ENCODE results near the gene PTF1A. TPM values are rescaled to one million over a fixed set of nuclear protein-coding genes. Genes with fewer than 3 reads are reported as not detected.

Gene PTF1A
- total and polyA plus RNA-seq, 10 of the 15 experiments (the other 5 are each of a cell fraction or from before 2014, with no cell fraction given): not detected

GRCh38 chr10:23205972-23206642, 14.0 kb downstream of the PTF1A start:
- ChIA-PET CTCF (no interaction called here), SMC1A (ENCODE audit: uncharacterized antibody, unreplicated experiment) (no interaction called here), RAD21 (ENCODE audit: unreplicated experiment) (no interaction called here), POLR2A (no interaction called here)
- Histone ChIP-seq H3K27me3 (replicated peaks in 1 of 2; ENCODE audit: control insufficient read depth in 2 of 2, insufficient read depth in 2 of 2, low read length in 1 of 2) (peaks cover 0 to 4% of the 10 kb centered on the region in 2 experiments; a peak in 2 of 4 replicates), H3K9me3 (replicated peaks; ENCODE audit: control insufficient read depth, insufficient read depth, low read length) (no peaks in the 10 kb centered on the region), H3K4me3 (no peak overlapping the region), H3K27ac (ENCODE audit: control insufficient read depth, insufficient read depth) (no peak overlapping the region), H3K4me2 (ENCODE audit: control insufficient read depth, insufficient read depth) (no peak overlapping the region), H3K4me1 (ENCODE audit: control insufficient read depth, insufficient read depth, low read length) (no peaks in the 10 kb centered on the region), H3K36me3 (ENCODE audit: control insufficient read depth in 2 of 2, insufficient read depth in 2 of 2, low read length in 1 of 2) (no peaks in the 10 kb centered on the region), H2AFZ (ENCODE audit: control insufficient read depth, low read depth, low read length) (no peak overlapping the region), H3K9ac (ENCODE audit: control insufficient read depth, insufficient read depth, low read length) (no peak overlapping the region), H3K79me2 (ENCODE audit: control insufficient read depth, insufficient read depth, low read length) (no peaks in the 10 kb centered on the region), H4K20me1 (ENCODE audit: control insufficient read depth, insufficient read depth) (no peaks in the 10 kb centered on the region)
- in situ Hi-C loops (cut with MboI) (no loop called here), intact Hi-C loops (cut with micrococcal nuclease; ENCODE audit: unreplicated experiment) (no loop called here)
- DNase-seq (ENCODE audit: low read depth, low spot score): no peak
- no TSS peak for BruUV-seq (replicated peaks)
- ATAC-seq: no peak
- no peak for FAIRE-seq
- WGBS (ENCODE audit: insufficient coverage, insufficient replicate concordance, low lambda C conversion rate, missing lambda C conversion rate): 11% methylated on average over 3 of the region's 3 CpGs
- TF ChIP-seq TAF1 (IDR thresholded peaks at IDR 0.05; ENCODE audit: borderline replicate concordance, low read depth, low read length): no peak
- TF ChIP-seq, protein P1, sequence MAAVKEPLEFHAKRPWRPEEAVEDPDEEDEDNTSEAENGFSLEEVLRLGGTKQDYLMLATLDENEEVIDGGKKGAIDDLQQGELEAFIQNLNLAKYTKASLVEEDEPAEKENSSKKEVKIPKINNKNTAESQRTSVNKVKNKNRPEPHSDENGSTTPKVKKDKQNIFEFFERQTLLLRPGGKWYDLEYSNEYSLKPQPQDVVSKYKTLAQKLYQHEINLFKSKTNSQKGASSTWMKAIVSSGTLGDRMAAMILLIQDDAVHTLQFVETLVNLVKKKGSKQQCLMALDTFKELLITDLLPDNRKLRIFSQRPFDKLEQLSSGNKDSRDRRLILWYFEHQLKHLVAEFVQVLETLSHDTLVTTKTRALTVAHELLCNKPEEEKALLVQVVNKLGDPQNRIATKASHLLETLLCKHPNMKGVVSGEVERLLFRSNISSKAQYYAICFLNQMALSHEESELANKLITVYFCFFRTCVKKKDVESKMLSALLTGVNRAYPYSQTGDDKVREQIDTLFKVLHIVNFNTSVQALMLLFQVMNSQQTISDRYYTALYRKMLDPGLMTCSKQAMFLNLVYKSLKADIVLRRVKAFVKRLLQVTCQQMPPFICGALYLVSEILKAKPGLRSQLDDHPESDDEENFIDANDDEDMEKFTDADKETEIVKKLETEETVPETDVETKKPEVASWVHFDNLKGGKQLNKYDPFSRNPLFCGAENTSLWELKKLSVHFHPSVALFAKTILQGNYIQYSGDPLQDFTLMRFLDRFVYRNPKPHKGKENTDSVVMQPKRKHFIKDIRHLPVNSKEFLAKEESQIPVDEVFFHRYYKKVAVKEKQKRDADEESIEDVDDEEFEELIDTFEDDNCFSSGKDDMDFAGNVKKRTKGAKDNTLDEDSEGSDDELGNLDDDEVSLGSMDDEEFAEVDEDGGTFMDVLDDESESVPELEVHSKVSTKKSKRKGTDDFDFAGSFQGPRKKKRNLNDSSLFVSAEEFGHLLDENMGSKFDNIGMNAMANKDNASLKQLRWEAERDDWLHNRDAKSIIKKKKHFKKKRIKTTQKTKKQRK (IDR thresholded peaks at IDR 0.05; ENCODE audit: low read depth, low read length): no peak
- no peak for TF ChIP-seq RELA (IDR thresholded peaks at IDR 0.05; ENCODE audit: borderline replicate concordance, partially characterized antibody)
- TF ChIP-seq HDAC2 (IDR thresholded peaks at IDR 0.05): no peak
- no peak for TF ChIP-seq FOXK2 (IDR thresholded peaks at IDR 0.05)
- no peak for TF ChIP-seq ZNF24 (IDR thresholded peaks at IDR 0.05)
- no peak for TF ChIP-seq MYC (IDR thresholded peaks at IDR 0.05; ENCODE audit: insufficient read depth, insufficient read length, insufficient replicate concordance, low read length, severe bottlenecking)
- no peak for TF ChIP-seq DPF2 (IDR thresholded peaks at IDR 0.05)
- TF ChIP-seq CREM (IDR thresholded peaks at IDR 0.05; ENCODE audit: low read depth): no peak
- TF ChIP-seq ZSCAN29 (IDR thresholded peaks at IDR 0.05): no peak
- TF ChIP-seq BCL3 (IDR thresholded peaks at IDR 0.05; ENCODE audit: borderline replicate concordance, insufficient read depth, low read depth, low read length, poor library complexity, severe bottlenecking): no peak
- TF ChIP-seq, protein P2, sequence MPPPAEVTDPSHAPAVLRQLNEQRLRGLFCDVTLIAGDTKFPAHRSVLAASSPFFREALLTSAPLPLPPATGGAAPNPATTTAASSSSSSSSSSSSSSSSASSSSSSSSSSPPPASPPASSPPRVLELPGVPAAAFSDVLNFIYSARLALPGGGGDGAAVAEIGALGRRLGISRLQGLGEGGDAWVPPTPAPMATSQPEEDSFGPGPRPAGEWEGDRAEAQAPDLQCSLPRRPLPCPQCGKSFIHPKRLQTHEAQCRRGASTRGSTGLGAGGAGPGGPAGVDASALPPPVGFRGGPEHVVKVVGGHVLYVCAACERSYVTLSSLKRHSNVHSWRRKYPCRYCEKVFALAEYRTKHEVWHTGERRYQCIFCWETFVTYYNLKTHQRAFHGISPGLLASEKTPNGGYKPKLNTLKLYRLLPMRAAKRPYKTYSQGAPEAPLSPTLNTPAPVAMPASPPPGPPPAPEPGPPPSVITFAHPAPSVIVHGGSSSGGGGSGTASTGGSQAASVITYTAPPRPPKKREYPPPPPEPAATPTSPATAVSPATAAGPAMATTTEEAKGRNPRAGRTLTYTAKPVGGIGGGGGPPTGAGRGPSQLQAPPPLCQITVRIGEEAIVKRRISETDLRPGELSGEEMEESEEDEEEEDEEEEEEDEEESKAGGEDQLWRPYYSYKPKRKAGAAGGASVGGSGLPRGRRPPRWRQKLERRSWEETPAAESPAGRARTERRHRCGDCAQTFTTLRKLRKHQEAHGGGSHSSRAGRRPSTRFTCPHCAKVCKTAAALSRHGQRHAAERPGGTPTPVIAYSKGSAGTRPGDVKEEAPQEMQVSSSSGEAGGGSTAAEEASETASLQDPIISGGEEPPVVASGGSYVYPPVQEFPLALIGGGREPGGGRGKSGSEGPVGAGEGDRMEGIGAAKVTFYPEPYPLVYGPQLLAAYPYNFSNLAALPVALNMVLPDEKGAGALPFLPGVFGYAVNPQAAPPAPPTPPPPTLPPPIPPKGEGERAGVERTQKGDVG (CRISPR knock-in tag; IDR thresholded peaks at IDR 0.05): no peak
- no peak for TF ChIP-seq EGR1 (IDR thresholded peaks at IDR 0.05; ENCODE audit: borderline replicate concordance in 1 of 2, low read depth in 2 of 2, low read length in 2 of 2)
- no peak for TF ChIP-seq HCFC1 (IDR thresholded peaks at IDR 0.05; ENCODE audit: low read length)
- no peak for TF ChIP-seq SUZ12 (IDR thresholded peaks at IDR 0.05; ENCODE audit: unreplicated experiment)

Measured in GM12878 (cell line).